GM12878 (cell line): ENCODE data around the gene RNF167. TPM values are rescaled to one million over a fixed set of nuclear protein-coding genes. Genes with fewer than 3 reads are reported as not detected.

Experiments used
- ATF7 ChIP-seq: fragments of 450-650 bp; IDR thresholded peaks from 2 replicates; pipeline ENCODE4 v1.6.1; 2016; ENCODE audit warnings: low read depth, mild to moderate bottlenecking
- BACH1 ChIP-seq: fragments of 450-650 bp; IDR thresholded peaks from 2 replicates; pipeline ENCODE4 v1.6.1; 2017; ENCODE audit warnings: mild to moderate bottlenecking, borderline replicate concordance
- CBFB ChIP-seq: IDR thresholded peaks from 2 replicates; pipeline ENCODE4 v1.6.1; 2016; ENCODE audit warnings: antibody characterized with exemption, low read depth
- FOXK2 ChIP-seq: fragments of 450-650 bp; IDR thresholded peaks from 2 replicates; pipeline ENCODE4 v1.6.1; 2017; ENCODE audit warnings: mild to moderate bottlenecking, moderate library complexity
- HDGF ChIP-seq: fragments of 450-650 bp; IDR thresholded peaks from 2 replicates; pipeline ENCODE4 v1.6.1; 2016; ENCODE audit warnings: antibody characterized with exemption
- LARP7 ChIP-seq: fragments of 450-650 bp; IDR thresholded peaks from 2 replicates; pipeline ENCODE4 v1.6.1; 2017; ENCODE audit warnings: mild to moderate bottlenecking
- NR2C1 ChIP-seq: fragments of 450-650 bp; IDR thresholded peaks from 2 replicates; pipeline ENCODE4 v1.6.1; 2017; ENCODE audit warnings: antibody characterized with exemption, mild to moderate bottlenecking, moderate library complexity
- NRF1 ChIP-seq: conservative IDR thresholded peaks from 2 replicates; pipeline ENCODE4 v1.6.1; 2011; ENCODE audit warnings: mild to moderate bottlenecking, low read depth, low read length, improper control_type of control experiment
- PML ChIP-seq: IDR thresholded peaks from 2 replicates; pipeline ENCODE4 v1.6.1; 2012; ENCODE audit warnings: low read length, inconsistent platforms
- RB1 ChIP-seq: fragments of 450-650 bp; formaldehyde crosslinking; IDR thresholded peaks from 2 replicates; pipeline ENCODE4 v1.6.1; 2017; ENCODE audit warnings: mild to moderate bottlenecking, borderline replicate concordance
- SIX5 ChIP-seq: IDR thresholded peaks from 2 replicates; pipeline ENCODE4 v1.6.1; 2011; ENCODE audit warnings: mild to moderate bottlenecking, low read depth, low read length, moderate library complexity; ENCODE audit not compliant: severe bottlenecking
- TARDBP ChIP-seq: IDR thresholded peaks from 2 replicates; pipeline ENCODE4 v1.6.1; 2016; ENCODE audit warnings: borderline replicate concordance
- TCF12 ChIP-seq: IDR thresholded peaks from 2 replicates; pipeline ENCODE4 v1.6.1; 2011; ENCODE audit warnings: low read depth, mild to moderate bottlenecking, low read length
- YY1 ChIP-seq: IDR thresholded peaks from 2 replicates; pipeline ENCODE4 v1.6.1; 2011; ENCODE audit warnings: low read depth, mild to moderate bottlenecking, low read length
- polyA plus RNA-seq, 11 experiments: library from polyadenylated mRNA; depleted of rRNA in 4 of 11; unstranded in 6 of 11; stranded (reverse) in 5 of 11; fragments of >200 nt; fragmentation: Nextera tagmentation in 4 of 11; fragmentation: Illumina TruSeq in 1 of 11; extraction: Ambion mirVana in 4 of 11; extraction: Trizol in 1 of 11; gene quantifications; 1 replicate in 1 of 11; 2 replicates in 10 of 11; pipeline versions ENCODE4 v1.2.1 to v1.2.3, GENCODE V29; 2011 to 2016; ENCODE audit warnings: inconsistent platforms in 2 of 11, missing spikeins in 2 of 11, low read depth in 1 of 11
- total RNA-seq, 4 experiments: library from RNA; depleted of rRNA in 3 of 4; stranded (reverse); fragments of >200 nt in 3 of 4; fragmentation: Illumina TruSeq in 1 of 4; extraction: Trizol in 1 of 4; gene quantifications; 2 replicates each; pipeline versions ENCODE4 v1.2.1 to v1.2.3, GENCODE V29; 2013 to 2021
- TF ChIP-seq, protein P1 (sequence below): IDR thresholded peaks from 2 replicates; pipeline ENCODE4 v1.6.1; 2011; ENCODE audit warnings: low read depth, mild to moderate bottlenecking, low read length, moderate library complexity, borderline replicate concordance; ENCODE audit errors: extremely low read depth
- TF ChIP-seq, protein P2 (sequence below): fragments of 450-650 bp; IDR thresholded peaks from 2 replicates; pipeline ENCODE4 v1.6.1; 2016; ENCODE audit warnings: mild to moderate bottlenecking
- TF ChIP-seq, protein P3 (sequence below): fragments of 450-650 bp; IDR thresholded peaks from 2 replicates; pipeline ENCODE4 v1.6.1; 2017; ENCODE audit warnings: mild to moderate bottlenecking
- TF ChIP-seq, protein P4 (sequence below): fragments of 450-650 bp; IDR thresholded peaks from 2 replicates; pipeline ENCODE4 v1.6.1; 2017; ENCODE audit warnings: mild to moderate bottlenecking, low read depth, inconsistent platforms; ENCODE audit not compliant: poor library complexity, severe bottlenecking
- TF ChIP-seq, protein P5 (sequence below): IDR thresholded peaks from 2 replicates; pipeline ENCODE4 v1.6.1; 2012; ENCODE audit warnings: low read depth, low read length, improper control_type of control experiment
- TF ChIP-seq, protein P6 (sequence below): IDR thresholded peaks from 2 replicates; pipeline ENCODE4 v1.6.1; 2012; ENCODE audit warnings: low read depth, low read length, improper control_type of control experiment
- TF ChIP-seq, protein P7 (sequence below): fragments of 450-650 bp; IDR thresholded peaks from 2 replicates; pipeline ENCODE4 v1.6.1; 2017; ENCODE audit warnings: borderline replicate concordance

RNF167 gene
- total and polyA plus RNA-seq, 10 of the 15 experiments (the other 5 are each of a cell fraction or from before 2014, with no cell fraction given) = 33.6 to 147 (median 57.6) TPM

DNA sequence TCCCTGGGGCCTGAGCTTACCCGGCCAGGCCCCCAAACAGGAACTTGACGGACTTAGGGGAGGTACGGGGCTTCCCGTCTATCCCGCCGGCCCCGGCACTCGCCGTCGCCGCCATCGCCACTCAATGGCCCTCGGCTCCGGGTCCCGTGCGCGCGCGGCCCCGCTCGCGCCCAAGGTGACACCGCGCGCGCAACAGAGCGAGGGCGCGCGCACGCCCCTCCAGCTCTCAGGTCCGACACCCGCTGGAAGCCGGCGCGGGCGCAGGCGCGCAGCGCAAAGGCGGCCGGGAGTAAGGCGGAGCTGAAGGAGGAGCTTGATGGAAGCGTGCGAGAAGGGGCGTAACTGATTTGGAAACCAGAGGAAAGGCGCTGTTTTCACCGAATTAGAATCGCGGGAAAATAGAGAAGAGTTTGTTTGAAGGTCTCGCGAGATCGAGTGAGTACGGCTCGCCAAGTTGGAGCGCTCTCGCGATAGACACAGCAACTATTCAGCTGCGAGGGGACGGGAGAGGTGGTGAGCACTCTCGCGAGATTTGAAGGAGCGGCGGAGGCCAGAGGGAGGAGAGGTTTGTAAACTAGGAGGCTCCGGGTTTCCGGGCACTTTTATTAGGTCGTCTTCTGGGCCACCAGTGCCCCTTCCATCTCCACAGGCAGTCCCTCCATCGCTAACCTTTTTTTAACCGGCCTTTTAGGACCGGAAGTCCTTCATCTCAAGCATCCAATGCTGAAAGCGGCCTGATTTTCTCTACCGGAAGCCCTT lies at the start of gene RNF167, which contains the start of gene SLC25A11 (continued):
- TF ChIP-seq, protein P1, sequence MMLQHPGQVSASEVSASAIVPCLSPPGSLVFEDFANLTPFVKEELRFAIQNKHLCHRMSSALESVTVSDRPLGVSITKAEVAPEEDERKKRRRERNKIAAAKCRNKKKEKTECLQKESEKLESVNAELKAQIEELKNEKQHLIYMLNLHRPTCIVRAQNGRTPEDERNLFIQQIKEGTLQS = no peak
- peak; percentile 44; the same call in 1 of the 2 replicates for TF ChIP-seq ATF7
- TF ChIP-seq NR2C1 = 0 out of 2 replicates have a peak, but pooled peaks have one; percentile 27
- TF ChIP-seq, protein P2, sequence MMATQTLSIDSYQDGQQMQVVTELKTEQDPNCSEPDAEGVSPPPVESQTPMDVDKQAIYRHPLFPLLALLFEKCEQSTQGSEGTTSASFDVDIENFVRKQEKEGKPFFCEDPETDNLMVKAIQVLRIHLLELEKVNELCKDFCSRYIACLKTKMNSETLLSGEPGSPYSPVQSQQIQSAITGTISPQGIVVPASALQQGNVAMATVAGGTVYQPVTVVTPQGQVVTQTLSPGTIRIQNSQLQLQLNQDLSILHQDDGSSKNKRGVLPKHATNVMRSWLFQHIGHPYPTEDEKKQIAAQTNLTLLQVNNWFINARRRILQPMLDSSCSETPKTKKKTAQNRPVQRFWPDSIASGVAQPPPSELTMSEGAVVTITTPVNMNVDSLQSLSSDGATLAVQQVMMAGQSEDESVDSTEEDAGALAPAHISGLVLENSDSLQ = peak; percentile 93
- TF ChIP-seq, protein P3, sequence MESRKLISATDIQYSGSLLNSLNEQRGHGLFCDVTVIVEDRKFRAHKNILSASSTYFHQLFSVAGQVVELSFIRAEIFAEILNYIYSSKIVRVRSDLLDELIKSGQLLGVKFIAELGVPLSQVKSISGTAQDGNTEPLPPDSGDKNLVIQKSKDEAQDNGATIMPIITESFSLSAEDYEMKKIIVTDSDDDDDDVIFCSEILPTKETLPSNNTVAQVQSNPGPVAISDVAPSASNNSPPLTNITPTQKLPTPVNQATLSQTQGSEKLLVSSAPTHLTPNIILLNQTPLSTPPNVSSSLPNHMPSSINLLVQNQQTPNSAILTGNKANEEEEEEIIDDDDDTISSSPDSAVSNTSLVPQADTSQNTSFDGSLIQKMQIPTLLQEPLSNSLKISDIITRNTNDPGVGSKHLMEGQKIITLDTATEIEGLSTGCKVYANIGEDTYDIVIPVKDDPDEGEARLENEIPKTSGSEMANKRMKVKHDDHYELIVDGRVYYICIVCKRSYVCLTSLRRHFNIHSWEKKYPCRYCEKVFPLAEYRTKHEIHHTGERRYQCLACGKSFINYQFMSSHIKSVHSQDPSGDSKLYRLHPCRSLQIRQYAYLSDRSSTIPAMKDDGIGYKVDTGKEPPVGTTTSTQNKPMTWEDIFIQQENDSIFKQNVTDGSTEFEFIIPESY = peak; percentile 9; the same call in 1 of the 2 replicates
- TF ChIP-seq PML = no peak
- peak; percentile 88 for TF ChIP-seq RB1
- peak; percentile 99 for TF ChIP-seq CBFB
- TF ChIP-seq YY1 = peak; percentile 94
- TF ChIP-seq, protein P4, sequence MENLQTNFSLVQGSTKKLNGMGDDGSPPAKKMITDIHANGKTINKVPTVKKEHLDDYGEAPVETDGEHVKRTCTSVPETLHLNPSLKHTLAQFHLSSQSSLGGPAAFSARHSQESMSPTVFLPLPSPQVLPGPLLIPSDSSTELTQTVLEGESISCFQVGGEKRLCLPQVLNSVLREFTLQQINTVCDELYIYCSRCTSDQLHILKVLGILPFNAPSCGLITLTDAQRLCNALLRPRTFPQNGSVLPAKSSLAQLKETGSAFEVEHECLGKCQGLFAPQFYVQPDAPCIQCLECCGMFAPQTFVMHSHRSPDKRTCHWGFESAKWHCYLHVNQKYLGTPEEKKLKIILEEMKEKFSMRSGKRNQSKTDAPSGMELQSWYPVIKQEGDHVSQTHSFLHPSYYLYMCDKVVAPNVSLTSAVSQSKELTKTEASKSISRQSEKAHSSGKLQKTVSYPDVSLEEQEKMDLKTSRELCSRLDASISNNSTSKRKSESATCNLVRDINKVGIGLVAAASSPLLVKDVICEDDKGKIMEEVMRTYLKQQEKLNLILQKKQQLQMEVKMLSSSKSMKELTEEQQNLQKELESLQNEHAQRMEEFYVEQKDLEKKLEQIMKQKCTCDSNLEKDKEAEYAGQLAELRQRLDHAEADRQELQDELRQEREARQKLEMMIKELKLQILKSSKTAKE = peak; percentile 31
- peak; percentile 17; the same call in 1 of the 2 replicates for TF ChIP-seq TCF12
- peak; percentile 25 for TF ChIP-seq SIX5
- TF ChIP-seq HDGF = peak; percentile 75; the same call in 1 of the 2 replicates
- peak; percentile 83; the same call in 1 of the 2 replicates for TF ChIP-seq BACH1
- TF ChIP-seq LARP7 = peak; percentile 94
- peak; percentile 87 for TF ChIP-seq NRF1
- TF ChIP-seq TARDBP = no peak
- TF ChIP-seq, protein P5, sequence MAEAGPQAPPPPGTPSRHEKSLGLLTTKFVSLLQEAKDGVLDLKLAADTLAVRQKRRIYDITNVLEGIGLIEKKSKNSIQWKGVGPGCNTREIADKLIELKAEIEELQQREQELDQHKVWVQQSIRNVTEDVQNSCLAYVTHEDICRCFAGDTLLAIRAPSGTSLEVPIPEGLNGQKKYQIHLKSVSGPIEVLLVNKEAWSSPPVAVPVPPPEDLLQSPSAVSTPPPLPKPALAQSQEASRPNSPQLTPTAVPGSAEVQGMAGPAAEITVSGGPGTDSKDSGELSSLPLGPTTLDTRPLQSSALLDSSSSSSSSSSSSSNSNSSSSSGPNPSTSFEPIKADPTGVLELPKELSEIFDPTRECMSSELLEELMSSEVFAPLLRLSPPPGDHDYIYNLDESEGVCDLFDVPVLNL = peak; percentile 38; the same call in 1 of the 2 replicates
- TF ChIP-seq, protein P6, sequence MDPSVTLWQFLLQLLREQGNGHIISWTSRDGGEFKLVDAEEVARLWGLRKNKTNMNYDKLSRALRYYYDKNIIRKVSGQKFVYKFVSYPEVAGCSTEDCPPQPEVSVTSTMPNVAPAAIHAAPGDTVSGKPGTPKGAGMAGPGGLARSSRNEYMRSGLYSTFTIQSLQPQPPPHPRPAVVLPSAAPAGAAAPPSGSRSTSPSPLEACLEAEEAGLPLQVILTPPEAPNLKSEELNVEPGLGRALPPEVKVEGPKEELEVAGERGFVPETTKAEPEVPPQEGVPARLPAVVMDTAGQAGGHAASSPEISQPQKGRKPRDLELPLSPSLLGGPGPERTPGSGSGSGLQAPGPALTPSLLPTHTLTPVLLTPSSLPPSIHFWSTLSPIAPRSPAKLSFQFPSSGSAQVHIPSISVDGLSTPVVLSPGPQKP = 0 out of 2 replicates have a peak, but pooled peaks have one; percentile 71
- TF ChIP-seq, protein P7, sequence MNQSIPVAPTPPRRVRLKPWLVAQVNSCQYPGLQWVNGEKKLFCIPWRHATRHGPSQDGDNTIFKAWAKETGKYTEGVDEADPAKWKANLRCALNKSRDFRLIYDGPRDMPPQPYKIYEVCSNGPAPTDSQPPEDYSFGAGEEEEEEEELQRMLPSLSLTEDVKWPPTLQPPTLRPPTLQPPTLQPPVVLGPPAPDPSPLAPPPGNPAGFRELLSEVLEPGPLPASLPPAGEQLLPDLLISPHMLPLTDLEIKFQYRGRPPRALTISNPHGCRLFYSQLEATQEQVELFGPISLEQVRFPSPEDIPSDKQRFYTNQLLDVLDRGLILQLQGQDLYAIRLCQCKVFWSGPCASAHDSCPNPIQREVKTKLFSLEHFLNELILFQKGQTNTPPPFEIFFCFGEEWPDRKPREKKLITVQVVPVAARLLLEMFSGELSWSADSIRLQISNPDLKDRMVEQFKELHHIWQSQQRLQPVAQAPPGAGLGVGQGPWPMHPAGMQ = peak; percentile 97
- TF ChIP-seq FOXK2 = peak; percentile 70
